ENCODE measurements around the gene BOD1L1. TPM values are rescaled to one million over a fixed set of nuclear protein-coding genes. Genes with fewer than 3 reads are reported as not detected.

BOD1L1 gene
- total and polyA plus RNA-seq, 2 donors (not counting 1 experiment from before 2014, with no cell fraction given), result 20.2 to 109 TPM

- no peaks in the 10 kb centered on the region for H3K4me1 Mint-ChIP-seq
- no peak overlapping the region for H3K27ac Mint-ChIP-seq
- Histone ChIP-seq H3K36me3 (replicated peaks in 1 of 2; ENCODE audit: control extremely low read depth in 1 of 2, control insufficient read depth in 1 of 2, extremely low read depth in 1 of 2, insufficient read depth in 2 of 2, low read length in 1 of 2) (peaks cover 8 to 75% of the 10 kb centered on the region in 2 experiments), H2AFZ (ENCODE audit: insufficient read depth, low read depth, low read length, poor library complexity, severe bottlenecking) (no peak overlapping the region), H3K27ac (ENCODE audit: low read length in 2 of 2) (no peak overlapping the region), H4K20me1 (ENCODE audit: control insufficient read depth, insufficient read depth, low read length, poor library complexity, severe bottlenecking) (no peaks in the 10 kb centered on the region), H3K9ac (ENCODE audit: low read length) (no peak overlapping the region), H3K4me3 (ENCODE audit: control extremely low read depth in 1 of 5, extremely low read depth in 1 of 5, insufficient read depth in 1 of 5, low read depth in 2 of 5, low read length in 4 of 5) (no peak overlapping the region), H3K79me2 (ENCODE audit: control insufficient read depth, insufficient read depth, low read length) (no peaks in the 10 kb centered on the region), H3K27me3 (replicated peaks in 1 of 4; ENCODE audit: control extremely low read depth in 1 of 4, control insufficient read depth in 3 of 4, insufficient read depth in 4 of 4, low read length in 3 of 4) (no peaks in the 10 kb centered on the region), H3K4me1 (ENCODE audit: control insufficient read depth in 2 of 2, insufficient read depth in 2 of 2, low read length in 2 of 2) (no peaks in the 10 kb centered on the region), H3K4me2 (replicated peaks; ENCODE audit: low read depth, low read length, poor library complexity, severe bottlenecking) (no peak overlapping the region), H3K9me3 (ENCODE audit: control extremely low read depth in 1 of 3, control insufficient read depth in 2 of 3, insufficient read depth in 1 of 3, low read length in 2 of 3) (no peaks in the 10 kb centered on the region)
- no peaks in the 10 kb centered on the region for H3K9me3 Mint-ChIP-seq (ENCODE audit: insufficient read depth)
- no peak for TF ChIP-seq CTCF (IDR thresholded peaks at IDR 0.05)
- TF ChIP-seq EZH2 (IDR thresholded peaks at IDR 0.05; ENCODE audit: borderline replicate concordance, insufficient read depth, low read depth, low read length, poor library complexity, severe bottlenecking), result no peak
- H3K27me3 Mint-ChIP-seq, result no peaks in the 10 kb centered on the region
- ChIA-PET CTCF (no interaction called here), POLR2A (no interaction called here)
- no peak overlapping the region for H3K4me3 Mint-ChIP-seq
- DNase-seq, result no peak
- WGBS (ENCODE audit: insufficient coverage), result no CpG with 5 or more reads among the region's 2 CpGs
- no peak for ATAC-seq (ENCODE audit: low read depth)
- intact Hi-C loops (cut with micrococcal nuclease), result no loop called here
Measured at GRCh38 chr4:13570916-13571315, 56.6 kb downstream of the BOD1L1 start.

GRCh38 chr4:13567125-13567524, 60.4 kb downstream of the BOD1L1 start:
- intact Hi-C loops (cut with micrococcal nuclease), result no loop called here
- Histone ChIP-seq H3K27ac (ENCODE audit: low read length in 2 of 2) (no peak overlapping the region), H3K79me2 (ENCODE audit: control insufficient read depth, insufficient read depth, low read length) (no peaks in the 10 kb centered on the region), H3K36me3 (replicated peaks in 1 of 2; ENCODE audit: control extremely low read depth in 1 of 2, control insufficient read depth in 1 of 2, extremely low read depth in 1 of 2, insufficient read depth in 2 of 2, low read length in 1 of 2) (peaks cover 6 to 44% of the 10 kb centered on the region in 2 experiments), H3K9ac (ENCODE audit: low read length) (no peak overlapping the region), H2AFZ (ENCODE audit: insufficient read depth, low read depth, low read length, poor library complexity, severe bottlenecking) (no peak overlapping the region), H3K4me2 (replicated peaks; ENCODE audit: low read depth, low read length, poor library complexity, severe bottlenecking) (no peak overlapping the region), H3K27me3 (replicated peaks in 1 of 4; ENCODE audit: control extremely low read depth in 1 of 4, control insufficient read depth in 3 of 4, insufficient read depth in 4 of 4, low read length in 3 of 4) (no peaks in the 10 kb centered on the region), H3K9me3 (ENCODE audit: control extremely low read depth in 1 of 3, control insufficient read depth in 2 of 3, insufficient read depth in 1 of 3, low read length in 2 of 3) (no peaks in the 10 kb centered on the region), H4K20me1 (ENCODE audit: control insufficient read depth, insufficient read depth, low read length, poor library complexity, severe bottlenecking) (no peaks in the 10 kb centered on the region), H3K4me1 (ENCODE audit: control insufficient read depth in 2 of 2, insufficient read depth in 2 of 2, low read length in 2 of 2) (no peaks in the 10 kb centered on the region), H3K4me3 (ENCODE audit: control extremely low read depth in 1 of 5, extremely low read depth in 1 of 5, insufficient read depth in 1 of 5, low read depth in 2 of 5, low read length in 4 of 5) (no peak overlapping the region)
- Mint-ChIP-seq H3K4me1 (no peaks in the 10 kb centered on the region), H3K4me3 (no peak overlapping the region), H3K27ac (no peak overlapping the region), H3K27me3 (no peaks in the 10 kb centered on the region), H3K9me3 (ENCODE audit: insufficient read depth) (no peaks in the 10 kb centered on the region)
- TF ChIP-seq EZH2 (IDR thresholded peaks at IDR 0.05; ENCODE audit: borderline replicate concordance, insufficient read depth, low read depth, low read length, poor library complexity, severe bottlenecking) (no peak), CTCF (IDR thresholded peaks at IDR 0.05) (no peak)
- 100% methylated on average over 5 of the region's 5 CpGs for WGBS (ENCODE audit: insufficient coverage)
- POLR2A ChIA-PET, result no interaction called here
- CTCF ChIA-PET, result no interaction called here
- ATAC-seq (ENCODE audit: low read depth), result no peak
- no peak for DNase-seq

Measured in B cell (primary cell).